HepG2 (cell line): ENCODE data around the gene NDFIP2. TPM values are rescaled to one million over a fixed set of nuclear protein-coding genes. Genes with fewer than 3 reads are reported as not detected.
A peak's percentile ranks its signal among the peaks of the same experiment; 100 is the strongest.

Source experiments
- ATAC-seq: fragments of 200-7000 bp; cut with Tn5 transposase; 3 replicates; pipeline ENCODE4 v1.9.1; 2020; ENCODE audit warnings: mild to moderate bottlenecking, moderate library complexity
- Bru-seq: library from RNA; stranded (reverse); fragments of 400-500 nt; gene quantifications from one replicate; lab custom pipeline; 2021; lab: Mats Ljungman, UMichigan
- BruChase-seq, 2 experiments: library from RNA; stranded (reverse); fragments of 400-500 nt; gene quantifications; one replicate each; lab custom pipeline; 2021; lab: Mats Ljungman, UMichigan
- BruUV-seq: library from RNA; stranded (reverse); fragments of 400-500 nt; replicated peaks from 2 replicates; lab custom pipeline; 2021; lab: Mats Ljungman, UMichigan
- CTCF ChIA-PET: fragments of 300-600 bp; formaldehyde crosslinking; extraction: SDS; loops from one replicate; lab custom pipeline; 2021; ENCODE audit warnings: low total read pairs, inconsistent platforms, low intra/inter-chr PET ratio; lab: Yijun Ruan, JAX
- POLR2A ChIA-PET: fragments of 350-600 bp; sonication (Branson Sonifier 250); formaldehyde crosslinking; loops from one replicate; lab custom pipeline; 2020; ENCODE audit warnings: antibody characterized with exemption, inconsistent platforms; lab: Yijun Ruan, JAX
- DNase-seq: peaks from one replicate; pipeline ENCODE4 v3.0.0-alpha.2; 2015; ENCODE audit warnings: low spot score
- FAIRE-seq: peaks from 3 replicates; lab custom pipeline; 2011; peaks lifted over from hg19 to GRCh38; lab: Jason Lieb, UNC
- H2AFZ ChIP-seq: one replicate; pipeline ENCODE4 v1.6.1; 2011; ENCODE audit warnings: low read length, inconsistent platforms
- H3K27ac ChIP-seq: fragments of 300-600 bp; 3 replicates; pipeline ENCODE4 v1.8.0; 2011; ENCODE audit warnings: mixed run types, mild to moderate bottlenecking, mixed read lengths, low read length, inconsistent platforms; ENCODE audit not compliant: insufficient read depth; ENCODE audit errors: extremely low read length
- H3K27me3 ChIP-seq, 2 experiments: fragments of 200-600 bp in 1 of 2; 2 replicates in 1 of 2; 3 replicates in 1 of 2; pipeline versions ENCODE4 v1.6.0 to v1.8.0; 2011; ENCODE audit warnings: low read length in 2 of 2, mild to moderate bottlenecking in 2 of 2, moderate library complexity in 2 of 2, inconsistent platforms in 1 of 2; ENCODE audit not compliant: insufficient read depth in 2 of 2, control insufficient read depth in 1 of 2
- H3K36me3 ChIP-seq, 2 experiments: fragments of 200-600 bp in 1 of 2; replicated peaks in 1 of 2; 2 replicates in 1 of 2; 3 replicates in 1 of 2; pipeline versions ENCODE4 v1.5.1 to v1.8.0; 2011; ENCODE audit warnings: low read length in 2 of 2, inconsistent platforms in 1 of 2; ENCODE audit not compliant: insufficient read depth in 2 of 2, control insufficient read depth in 1 of 2
- H3K4me1 ChIP-seq: 2 replicates; pipeline ENCODE4 v1.5.1; 2012; ENCODE audit warnings: low read length, inconsistent platforms; ENCODE audit not compliant: insufficient read depth
- H3K4me2 ChIP-seq: 2 replicates; pipeline ENCODE4 v1.6.0; 2011; ENCODE audit warnings: low read depth, low read length, inconsistent platforms
- H3K4me3 ChIP-seq, 3 experiments: fragments of 200-600 bp in 1 of 3; sonication (generic), shearing (Covaris generic) in 1 of 3; replicated peaks in 1 of 3; 2 replicates each; pipeline ENCODE4 v1.5.1; 2011 to 2016; ENCODE audit warnings: low read length in 3 of 3, inconsistent platforms in 2 of 3, low read depth in 2 of 3, mild to moderate bottlenecking in 2 of 3, control low read depth in 1 of 3, mixed read lengths in 1 of 3; ENCODE audit not compliant: insufficient read depth in 1 of 3
- H3K79me2 ChIP-seq: one replicate; pipeline ENCODE4 v1.6.1; 2011; ENCODE audit warnings: low read length, inconsistent platforms; ENCODE audit not compliant: insufficient read depth
- H3K9ac ChIP-seq: 2 replicates; pipeline ENCODE4 v1.6.0; 2011; ENCODE audit warnings: mild to moderate bottlenecking, low read depth, low read length, inconsistent platforms; ENCODE audit not compliant: insufficient read depth
- H3K9me3 ChIP-seq: 2 replicates; pipeline ENCODE4 v1.5.1; 2012; ENCODE audit warnings: mild to moderate bottlenecking, low read length
- H4K20me1 ChIP-seq: 2 replicates; pipeline ENCODE4 v1.6.0; 2011; ENCODE audit warnings: inconsistent platforms, mild to moderate bottlenecking, low read length, moderate library complexity; ENCODE audit not compliant: insufficient read depth
- HOXD1 ChIP-seq: sonication (generic); formaldehyde crosslinking; IDR thresholded peaks from 2 replicates; pipeline ENCODE4 v1.5.0; 2020; ENCODE audit warnings: missing genetic modification reagents
- MXD3 ChIP-seq: IDR thresholded peaks from 2 replicates; pipeline ENCODE4 v1.6.1; 2016; ENCODE audit warnings: mild to moderate bottlenecking, missing biosample characterization, missing genetic modification reagents
- NFAT5 ChIP-seq: sonication (generic); formaldehyde crosslinking; IDR thresholded peaks from 2 replicates; pipeline ENCODE4 v1.4.0; 2020; ENCODE audit warnings: missing genetic modification reagents
- RCOR2 ChIP-seq: IDR thresholded peaks from 2 replicates; pipeline ENCODE4 v1.6.1; 2016; ENCODE audit warnings: missing biosample characterization, missing genetic modification reagents
- RFXAP ChIP-seq: sonication (generic); formaldehyde crosslinking; IDR thresholded peaks from 2 replicates; pipeline ENCODE4 v1.4.0; 2020; ENCODE audit warnings: missing genetic modification reagents, borderline replicate concordance
- TP53 ChIP-seq: sonication (generic); formaldehyde crosslinking; conservative IDR thresholded peaks from 2 replicates; pipeline ENCODE4 v1.4.0; 2020; ENCODE audit warnings: missing genetic modification reagents
- ZNF253 ChIP-seq: sonication (generic); formaldehyde crosslinking; IDR thresholded peaks from 2 replicates; pipeline ENCODE4 v1.8.0; 2022; ENCODE audit warnings: mild to moderate bottlenecking, missing genetic modification reagents, borderline replicate concordance
- ZNF816 ChIP-seq: sonication (generic); formaldehyde crosslinking; IDR thresholded peaks from 2 replicates; pipeline ENCODE4 v1.8.0; 2022; ENCODE audit warnings: missing genetic modification reagents, mild to moderate bottlenecking, borderline replicate concordance
- WGBS: methylation state at CpG from one replicate; pipeline ENCODE4 v1.1.6; 2017; ENCODE audit warnings: low lambda C conversion rate; 5-methylcytosine and 5-hydroxymethylcytosine counted together
- in situ Hi-C: cut with HindIII; loops from 2 replicates; pipeline ENCODE4 v1.10.0; 2017; ENCODE audit warnings: low pct_unique_long_range_greater_than_20kb; ENCODE audit not compliant: extremely low pct_ligation_motif_present
- intact Hi-C: fragments of 100-400 bp; cut with micrococcal nuclease; formaldehyde crosslinking; loops from one replicate; pipeline ENCODE4 v1.10.0; 2022; ENCODE audit not compliant: unreplicated experiment
- long read RNA-seq, 2 experiments: library from RNA in 1 of 2; library from polyadenylated mRNA in 1 of 2; stranded (forward) in 1 of 2; unstranded in 1 of 2; transcript quantifications; one replicate each; pipeline ENCODE4 v2.0.0, GENCODE V29; 2019 to 2022
- polyA minus RNA-seq, 3 experiments: library from RNA; depleted of rRNA, polyadenylated mRNA; stranded (reverse); fragments of >200 nt; gene quantifications; 2 replicates each; pipeline ENCODE4 v1.2.3, GENCODE V29; 2011; ENCODE audit warnings: low replicate concordance in 1 of 3
- polyA plus RNA-seq, 8 experiments: library from polyadenylated mRNA; depleted of rRNA in 3 of 8; stranded (reverse) in 7 of 8; unstranded in 1 of 8; fragments of >200 nt; fragmentation: Illumina TruSeq in 4 of 8; extraction: Trizol in 4 of 8; gene quantifications; 2 replicates each; pipeline versions ENCODE4 v1.2.1 to v1.2.3, GENCODE V29; 2011 to 2016; ENCODE audit warnings: low read depth in 4 of 8, missing spikeins in 1 of 8, mixed read lengths in 1 of 8; ENCODE audit not compliant: insufficient read depth in 1 of 8
- total RNA-seq, 5 experiments: library from RNA; depleted of rRNA; stranded (reverse); fragments of >200 nt; fragmentation: Illumina TruSeq; extraction: Trizol; gene quantifications; 2 replicates each; pipeline ENCODE4 v1.2.3, GENCODE V29; 2016; ENCODE audit warnings: low read depth in 1 of 5

NDFIP2 gene, protein sequence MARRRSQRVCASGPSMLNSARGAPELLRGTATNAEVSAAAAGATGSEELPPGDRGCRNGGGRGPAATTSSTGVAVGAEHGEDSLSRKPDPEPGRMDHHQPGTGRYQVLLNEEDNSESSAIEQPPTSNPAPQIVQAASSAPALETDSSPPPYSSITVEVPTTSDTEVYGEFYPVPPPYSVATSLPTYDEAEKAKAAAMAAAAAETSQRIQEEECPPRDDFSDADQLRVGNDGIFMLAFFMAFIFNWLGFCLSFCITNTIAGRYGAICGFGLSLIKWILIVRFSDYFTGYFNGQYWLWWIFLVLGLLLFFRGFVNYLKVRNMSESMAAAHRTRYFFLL
- 32.0 and 32.6 TPM in 2 replicates for total RNA-seq (2016; rRNA removed; fragmentation: Illumina TruSeq; extraction: Trizol)
- 5.4 and 6.5 TPM in 2 replicates for total RNA-seq (2016; cell fraction: cytosol; rRNA removed; fragmentation: Illumina TruSeq; extraction: Trizol; ENCODE audit: low read depth)
- 32.5 and 33.8 TPM in 2 replicates for total RNA-seq (2016; cell fraction: insoluble cytoplasmic fraction; rRNA removed; fragmentation: Illumina TruSeq; extraction: Trizol)
- total RNA-seq (2016; cell fraction: membrane; rRNA removed; fragmentation: Illumina TruSeq; extraction: Trizol) = 11.7 and 12.3 TPM in 2 replicates
- 28.6 and 29.3 TPM in 2 replicates for total RNA-seq (2016; cell fraction: nucleus; rRNA removed; fragmentation: Illumina TruSeq; extraction: Trizol)
- polyA plus RNA-seq (2011; rRNA removed) = 22.8 and 23.2 TPM in 2 replicates
- polyA plus RNA-seq (2011; cell fraction: cytosol; rRNA removed) = 11.6 and 13.3 TPM in 2 replicates
- polyA plus RNA-seq (2011; cell fraction: nucleus; rRNA removed) = 5.7 and 6.8 TPM in 2 replicates
- 19.8 and 27.5 TPM in 2 replicates for polyA plus RNA-seq (2012)
- polyA plus RNA-seq (2016; cell fraction: cytosol; fragmentation: Illumina TruSeq; extraction: Trizol; ENCODE audit: low read depth) = 4.3 and 5.2 TPM in 2 replicates
- polyA plus RNA-seq (2016; cell fraction: insoluble cytoplasmic fraction; fragmentation: Illumina TruSeq; extraction: Trizol; ENCODE audit: low read depth) = 27.0 and 28.4 TPM in 2 replicates
- 9.5 TPM in 2 replicates for polyA plus RNA-seq (2016; cell fraction: membrane; fragmentation: Illumina TruSeq; extraction: Trizol; ENCODE audit: low read depth)
- polyA plus RNA-seq (2016; cell fraction: nucleus; fragmentation: Illumina TruSeq; extraction: Trizol; ENCODE audit: insufficient read depth, low read depth) = 31.9 and 33.1 TPM in 2 replicates
- polyA minus RNA-seq (2011; rRNA and poly(A)+ RNA removed; ENCODE audit: low replicate concordance) = 26.2 and 77.2 TPM in 2 replicates
- 21.9 and 24.7 TPM in 2 replicates for polyA minus RNA-seq (2011; cell fraction: cytosol; rRNA and poly(A)+ RNA removed)
- 20.2 and 23.6 TPM in 2 replicates for polyA minus RNA-seq (2011; cell fraction: nucleus; rRNA and poly(A)+ RNA removed)
- percentile 77 among the genes with signal in this experiment for Bru-seq, nascent RNA
- BruChase-seq, experiment 1, labeled RNA remaining after a 6-hour chase = percentile 71 among the genes with signal in this experiment
- BruChase-seq, experiment 2, labeled RNA remaining after a 2-hour chase = percentile 68 among the genes with signal in this experiment
- long read RNA-seq, experiment 1, full-length matches to known transcripts = 47 of 55 reads
- long read RNA-seq, experiment 1, partial matches to known transcripts = 1 of 55 reads
- long read RNA-seq, experiment 1, other reads (novel, unspliced or antisense) = 7 of 55 reads
- long read RNA-seq, experiment 2, full-length matches to known transcripts = 14 of 53 reads
- long read RNA-seq, experiment 2, partial matches to known transcripts = 5 of 53 reads
- long read RNA-seq, experiment 2, other reads (novel, unspliced or antisense) = 34 of 53 reads

- H3K9ac ChIP-seq = peak within 1 kb of the TSS; percentile 91
- H3K4me2 ChIP-seq = peak within 1 kb of the TSS; percentile 90
- peak within 1 kb of the TSS; percentile 81 for H3K27ac ChIP-seq
- in situ Hi-C loops = no loop called here
- ATAC-seq (peak; percentile 93), DNase-seq (peak; percentile 76), FAIRE-seq (peak; percentile 56)
- POLR2A ChIA-PET = interaction anchor here (0.9 to 1.3 kb wide), 7 partner anchors 9 to 87 kb away, joined by 3 to 7 read pairs (median 4); partner anchors contain the start of gene RBM26
- peaks cover 5% of the 10 kb centered on the region; the same call in 1 of the 2 replicates for H4K20me1 ChIP-seq
- 1% methylated on average over 14 of the region's 74 CpGs for WGBS
- CTCF ChIA-PET = no interaction called here
- H3K36me3 ChIP-seq = no peaks in the 10 kb centered on the region
- no TSS peak for BruUV-seq
- peaks cover 55% of the 10 kb centered on the region for H3K4me1 ChIP-seq
- intact Hi-C loops = loop anchor here (5.0 kb wide), 2 partner anchors 59 to 61 kb away; no protein-coding TSS in a partner anchor
- H3K4me3 ChIP-seq = peak within 1 kb of the TSS; percentile 72 to 91 (median 84)
- no peaks in the 10 kb centered on the region for H3K9me3 ChIP-seq
- no peaks in the 10 kb centered on the region; a peak in 1 of 5 replicates for H3K27me3 ChIP-seq
- peak within 1 kb of the TSS; percentile 80 for H2AFZ ChIP-seq
- peaks cover 32% of the 10 kb centered on the region for H3K79me2 ChIP-seq
- TF ChIP-seq NFAT5 (CRISPR knock-in tag) (no peak), RCOR2 (CRISPR knock-in tag) (peak; percentile 41; the same call in 1 of the 2 replicates), ZNF816 (CRISPR knock-in tag) (no peak; the same call in 1 of the 2 replicates), MXD3 (peak; percentile 88), RFXAP (peak; percentile 56; the same call in 1 of the 2 replicates), TP53 (CRISPR knock-in tag) (no peak), HOXD1 (CRISPR knock-in tag) (peak; percentile 64; the same call in 1 of the 2 replicates), ZNF253 (CRISPR knock-in tag) (0 out of 2 replicates have a peak, but pooled peaks have one; percentile 31)
These were observed at the start of gene NDFIP2 for GRCh38 chr13:79480954-79481684. NDFIP2 (plus strand) TSS chr13:79481155; CDS start chr13:79481204, 49 bp downstream.
